ENCODE measurements around the gene RGS6.

Gene RGS6

DNA sequence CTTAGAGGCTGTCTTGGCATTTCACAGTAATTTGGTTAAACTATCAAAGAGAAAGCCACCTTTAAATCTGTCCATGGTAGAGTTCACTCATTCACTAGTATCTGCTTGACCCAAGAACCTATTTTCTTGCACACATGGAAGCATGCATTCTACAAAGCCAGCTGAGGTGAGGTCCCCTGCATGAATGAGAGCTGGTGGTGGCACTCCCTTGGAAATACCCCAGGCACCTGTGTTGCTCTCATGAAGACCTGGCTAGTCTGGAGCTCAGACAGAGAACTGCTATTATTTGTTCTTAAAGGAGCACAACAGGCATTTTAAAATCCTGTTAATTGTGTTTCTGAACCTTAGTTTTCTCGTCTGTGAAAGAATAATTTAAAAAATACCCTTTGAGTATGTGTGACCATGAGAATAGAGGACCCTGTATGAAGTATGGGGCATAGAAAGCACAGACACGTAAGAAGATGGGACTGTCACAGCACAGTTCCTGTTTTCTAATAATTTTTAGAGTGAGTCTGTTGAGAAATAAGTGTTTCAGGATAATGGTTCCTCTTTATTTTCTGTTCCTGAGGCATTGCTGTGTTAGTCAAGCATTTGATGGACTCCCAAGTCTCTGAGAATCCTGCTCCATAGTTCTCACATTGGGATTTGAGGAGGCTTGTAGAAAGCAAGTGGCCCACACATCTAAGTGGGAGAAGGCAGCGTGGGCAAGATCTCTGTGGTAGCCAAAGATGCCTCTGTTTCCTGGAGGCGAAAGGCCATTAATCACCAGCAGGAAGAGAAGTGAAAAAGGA, 10.9 kb downstream of the RGS6 start:
- H3K4me3 ChIP-seq (ENCODE audit: low read depth, low read length) = no peak overlapping the region

DNA sequence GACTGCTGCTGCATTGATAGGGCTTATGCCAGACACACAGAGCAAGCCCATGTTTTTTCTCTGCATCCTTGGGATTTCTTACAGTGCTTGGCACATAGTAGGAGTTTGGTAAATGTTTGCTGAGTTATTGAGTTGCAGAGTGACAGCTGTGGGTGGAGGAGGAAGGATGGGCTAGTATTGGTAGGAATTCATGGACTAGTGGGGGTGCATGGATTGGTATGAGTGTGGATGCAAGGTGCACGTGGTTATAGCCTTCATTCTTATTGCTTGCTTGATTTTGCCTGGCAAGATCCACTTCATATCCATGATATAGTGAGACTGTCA, 11.4 kb downstream of the RGS6 start:
- H3K4me3 ChIP-seq (ENCODE audit: low read depth, low read length) = no peak overlapping the region

DNA sequence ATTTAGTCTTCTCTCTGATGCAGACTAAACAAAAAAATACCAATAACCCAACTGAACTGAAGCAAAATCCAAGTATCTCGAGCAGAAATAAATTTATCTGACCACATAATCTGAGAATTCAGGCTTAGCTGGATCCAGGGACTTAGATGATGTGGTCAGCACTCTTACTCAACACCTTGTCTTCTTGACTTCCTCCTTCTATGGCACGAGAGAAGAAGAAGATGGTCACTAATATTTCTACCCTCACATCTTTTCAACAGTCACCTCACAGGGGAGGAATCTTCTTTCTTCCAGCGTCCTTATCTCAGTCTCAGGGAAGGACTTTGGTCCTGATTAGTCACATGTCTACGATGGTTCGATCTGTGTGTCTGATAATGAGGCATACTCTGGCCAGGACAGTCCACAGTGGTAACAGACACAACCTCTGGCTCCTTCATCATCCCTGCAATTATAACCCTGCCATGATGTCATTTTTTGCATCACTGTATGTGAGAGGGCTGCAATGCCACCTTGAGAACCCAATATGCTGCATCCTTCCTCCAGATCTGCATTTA, 15.8 kb downstream of the RGS6 start:
- H3K4me3 ChIP-seq (ENCODE audit: low read depth, low read length) = no peak overlapping the region

DNA sequence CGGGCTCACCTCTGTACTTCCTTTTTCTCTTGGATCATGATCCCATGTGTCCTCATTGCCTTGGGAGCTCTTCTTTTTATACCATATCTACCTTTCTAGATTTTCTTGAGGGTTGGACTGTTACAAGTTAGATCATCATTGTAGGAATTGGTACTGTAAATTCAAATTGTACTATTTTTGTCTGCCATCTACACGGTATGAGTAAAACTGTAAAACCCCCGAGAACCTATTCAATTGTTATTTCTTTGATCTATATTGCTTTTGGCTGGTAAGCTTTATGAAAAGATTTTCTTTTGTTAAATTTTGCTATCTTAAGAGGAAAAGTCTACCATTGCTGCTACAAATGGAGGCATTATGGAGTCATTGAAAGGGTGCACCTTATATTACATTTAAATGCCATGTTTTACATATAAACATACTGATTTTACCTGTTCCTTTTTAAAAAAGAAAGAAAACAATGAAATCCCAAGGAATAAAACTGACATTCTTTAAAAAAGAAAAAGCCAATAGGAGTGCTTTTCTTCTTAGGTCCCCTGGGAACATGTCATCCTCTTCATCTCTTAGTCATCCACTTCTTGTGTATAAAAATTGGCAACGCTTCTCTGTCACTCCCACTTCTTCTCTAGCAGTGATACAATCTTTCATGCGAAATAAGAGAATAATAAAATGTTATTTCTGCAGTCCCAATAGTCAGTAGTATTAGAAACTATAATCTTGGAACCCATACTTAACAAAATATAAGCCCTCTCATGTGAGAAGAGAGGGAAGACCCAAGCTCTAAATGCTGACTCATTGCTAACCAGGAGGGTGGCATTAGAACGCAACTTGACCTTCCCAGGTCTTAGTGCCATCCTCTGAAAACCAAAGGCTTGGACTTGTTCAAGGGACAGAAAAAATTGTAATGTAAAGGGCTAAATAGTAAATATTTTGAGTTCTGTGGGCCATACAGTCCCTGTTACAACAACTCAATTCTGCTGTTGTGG, 20.4 kb downstream of the RGS6 start:
- H3K4me3 ChIP-seq (ENCODE audit: low read depth, low read length) = no peak overlapping the region

DNA sequence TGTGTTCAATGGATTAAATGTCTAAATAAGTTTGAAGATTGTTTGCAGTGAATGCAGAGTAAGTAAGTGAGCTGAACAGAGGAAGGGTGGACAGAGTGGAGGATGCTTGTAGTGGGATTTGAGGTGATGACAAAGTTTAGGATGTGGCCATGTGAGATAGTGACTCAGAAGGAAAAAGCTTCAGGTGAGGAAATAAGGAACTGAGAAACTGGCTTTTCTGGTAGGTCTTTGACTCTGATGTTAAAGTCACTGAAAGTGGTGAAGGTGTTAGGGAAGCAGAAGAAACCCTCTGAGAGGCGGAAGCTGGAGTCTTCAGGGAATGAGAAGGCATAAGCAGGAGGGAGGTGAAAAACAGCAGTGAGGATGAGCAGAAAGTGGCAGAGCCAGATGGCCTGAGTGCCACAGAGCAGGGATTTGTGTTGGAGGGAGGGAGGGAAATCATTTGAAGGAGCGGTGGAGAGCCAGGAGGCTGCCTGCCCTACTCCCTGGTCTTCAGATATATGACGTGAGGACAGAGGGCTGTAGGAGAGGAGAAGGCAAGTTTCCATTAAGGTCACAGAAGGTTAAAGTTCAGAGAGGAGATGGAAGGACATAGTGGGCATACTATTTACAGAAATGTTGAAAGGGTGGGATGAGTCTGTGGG, 24.8 kb downstream of the RGS6 start:
- no peak overlapping the region for H3K4me3 ChIP-seq (ENCODE audit: low read depth, low read length)

DNA sequence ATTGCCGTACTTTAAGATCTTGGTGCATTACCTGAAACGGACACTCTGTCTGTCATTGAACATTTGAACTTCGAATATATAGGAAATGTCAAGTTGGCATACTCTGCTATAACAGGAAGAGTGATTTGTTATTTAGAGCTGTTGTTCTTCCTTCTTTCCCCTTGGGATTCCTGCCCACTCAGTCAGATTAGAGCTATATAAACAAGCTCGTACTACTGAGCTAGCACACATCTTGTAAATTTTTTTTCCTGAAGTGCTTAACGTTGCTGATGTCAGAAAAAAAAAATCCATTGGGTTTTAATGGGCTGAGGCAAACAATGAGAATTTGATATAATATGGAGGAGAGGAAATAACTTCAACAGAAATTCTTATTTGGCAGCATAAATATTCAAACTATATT, 26.8 kb downstream of the RGS6 start:
- no peak overlapping the region for H3K4me3 ChIP-seq (ENCODE audit: low read depth, low read length)

DNA sequence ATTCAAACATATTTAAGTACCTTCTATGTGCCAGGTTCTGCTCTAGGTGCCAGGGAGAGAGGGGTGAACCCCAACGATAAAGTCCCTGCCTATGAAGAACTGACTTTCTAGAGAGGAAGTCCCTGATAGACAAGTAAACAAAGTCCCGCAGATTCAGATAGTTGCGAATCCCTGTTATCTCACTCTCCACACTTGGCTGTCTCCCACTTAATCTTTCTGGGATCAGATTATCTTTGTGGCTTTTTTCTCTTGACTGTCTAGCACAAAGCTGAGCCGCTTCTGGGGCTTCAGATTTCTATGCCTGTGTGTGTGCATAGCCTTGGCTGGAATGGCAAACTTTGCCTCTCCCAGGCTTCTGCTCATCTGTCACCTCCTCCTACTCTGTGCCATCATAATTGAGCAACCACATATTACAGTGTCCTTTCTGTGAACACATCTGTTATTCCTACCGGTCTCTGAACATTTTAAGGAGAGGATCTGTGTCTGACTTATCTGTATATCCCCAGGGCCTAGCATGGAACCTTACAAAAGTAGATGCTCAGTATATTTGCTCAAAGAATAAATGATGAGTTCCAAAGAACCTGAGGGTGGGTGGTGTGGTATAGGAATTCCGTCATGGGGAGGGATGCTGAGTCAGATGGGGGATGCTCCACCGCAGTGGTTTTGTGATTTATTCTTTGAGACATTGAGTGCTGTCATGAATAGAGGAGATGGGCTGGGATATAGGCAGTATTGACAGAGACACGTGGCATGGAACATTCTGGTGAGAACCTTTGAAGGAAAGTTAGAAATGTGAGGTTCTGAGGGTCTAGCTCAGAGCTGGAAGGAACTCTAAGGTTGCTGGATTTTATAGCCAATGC, 28.5 kb downstream of the RGS6 start:
- no peak overlapping the region for H3K4me3 ChIP-seq (ENCODE audit: low read depth, low read length)

DNA sequence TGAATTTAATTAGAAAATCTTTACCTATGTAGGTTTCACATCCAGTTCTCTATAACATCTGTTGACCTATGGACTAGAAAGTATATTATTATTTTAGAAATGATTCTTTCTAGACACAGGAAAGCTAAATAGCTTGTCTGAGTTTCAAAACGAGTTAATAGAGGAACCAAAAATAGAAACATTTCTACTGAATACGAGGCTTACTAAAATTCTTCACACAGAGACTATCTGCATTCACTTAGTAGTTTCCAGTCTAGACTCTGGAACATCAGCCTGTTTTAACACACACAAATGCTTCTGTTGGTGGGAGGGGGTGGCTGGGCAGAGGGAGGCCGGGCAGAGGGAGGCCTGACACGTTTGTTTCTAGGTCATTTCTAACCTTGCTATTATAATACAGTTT, 29.7 kb downstream of the RGS6 start:
- no peak overlapping the region for H3K4me3 ChIP-seq (ENCODE audit: low read depth, low read length)

DNA sequence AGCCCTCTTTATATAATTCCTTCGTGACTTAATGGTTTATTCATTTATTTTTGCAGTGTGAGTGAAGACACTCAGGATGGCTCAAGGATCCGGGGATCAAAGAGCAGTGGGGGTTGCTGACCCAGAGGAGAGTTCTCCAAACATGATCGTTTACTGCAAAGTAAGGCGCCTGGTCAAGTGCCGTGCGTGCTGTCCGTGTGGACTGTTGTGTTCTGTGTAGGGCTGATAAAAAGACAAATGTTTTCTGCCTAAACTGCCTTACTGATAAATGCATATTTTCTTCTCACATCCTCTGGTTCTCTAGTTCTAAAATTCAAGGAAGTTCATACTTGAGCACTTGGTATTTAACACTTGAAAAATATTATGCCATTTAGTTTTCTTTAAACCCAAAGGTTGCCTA, 32.5 kb downstream of the RGS6 start:
- no peak overlapping the region for H3K4me3 ChIP-seq (ENCODE audit: low read depth, low read length)

DNA sequence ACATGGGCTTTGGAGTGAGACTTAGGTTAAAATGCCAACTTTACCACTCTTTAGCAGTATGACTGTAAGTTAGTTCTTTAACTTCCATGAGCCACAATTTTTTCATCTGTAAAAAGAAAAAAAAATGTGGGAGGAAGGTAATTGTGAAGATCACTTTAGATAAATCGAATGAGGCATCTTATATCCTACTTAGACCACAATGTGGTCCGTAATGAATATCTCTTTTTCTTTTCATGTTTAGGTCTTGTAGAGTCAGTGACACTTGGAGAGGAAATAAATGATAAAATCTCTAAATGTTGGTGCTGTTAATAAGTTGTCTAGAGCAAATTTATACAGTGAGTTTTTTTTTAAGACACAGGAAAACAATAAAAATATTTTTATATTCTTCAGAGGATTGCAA, 34.3 kb downstream of the RGS6 start:
- no peak overlapping the region for H3K4me3 ChIP-seq (ENCODE audit: low read depth, low read length)

DNA sequence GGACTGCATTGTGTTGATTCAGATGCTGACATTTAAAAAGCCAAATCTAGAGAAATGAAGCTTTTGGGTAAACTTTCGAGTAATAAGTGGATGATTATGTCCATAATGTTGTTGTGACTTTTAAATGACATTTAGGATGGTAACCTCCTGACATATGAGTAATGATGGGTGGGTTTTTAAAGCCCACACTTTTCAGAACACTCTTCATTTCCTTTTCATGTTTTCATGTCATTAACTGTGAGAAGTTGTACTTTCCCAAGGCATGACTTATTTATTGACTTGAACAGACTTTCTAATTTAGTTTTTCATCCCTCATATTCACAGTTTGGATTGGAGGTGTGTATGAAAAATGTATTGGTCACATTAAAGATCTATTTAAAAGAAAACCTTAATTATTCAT, 35.5 kb downstream of the RGS6 start:
- H3K4me3 ChIP-seq (ENCODE audit: low read depth, low read length) = no peak overlapping the region

DNA sequence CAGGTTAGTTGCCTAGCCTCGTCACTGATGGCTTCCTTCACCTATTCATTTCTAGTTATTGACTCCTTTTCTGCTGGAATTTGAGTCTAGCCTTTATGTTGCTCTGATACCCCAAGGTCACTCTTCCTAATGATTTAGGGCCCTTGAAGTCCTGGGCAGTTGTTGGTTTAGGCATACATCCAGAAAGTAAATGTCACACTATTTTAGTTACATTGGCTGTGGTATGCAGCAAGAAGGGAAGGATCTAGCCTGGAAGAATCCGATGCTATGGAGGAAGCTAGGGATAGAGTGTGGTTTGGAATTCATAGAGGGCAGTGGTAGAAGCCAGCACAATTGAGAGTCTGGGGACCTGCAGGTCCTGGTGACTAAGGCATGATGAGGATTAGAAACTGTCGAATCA, 38.0 kb downstream of the RGS6 start:
- H3K4me3 ChIP-seq (ENCODE audit: low read depth, low read length) = no peak overlapping the region

DNA sequence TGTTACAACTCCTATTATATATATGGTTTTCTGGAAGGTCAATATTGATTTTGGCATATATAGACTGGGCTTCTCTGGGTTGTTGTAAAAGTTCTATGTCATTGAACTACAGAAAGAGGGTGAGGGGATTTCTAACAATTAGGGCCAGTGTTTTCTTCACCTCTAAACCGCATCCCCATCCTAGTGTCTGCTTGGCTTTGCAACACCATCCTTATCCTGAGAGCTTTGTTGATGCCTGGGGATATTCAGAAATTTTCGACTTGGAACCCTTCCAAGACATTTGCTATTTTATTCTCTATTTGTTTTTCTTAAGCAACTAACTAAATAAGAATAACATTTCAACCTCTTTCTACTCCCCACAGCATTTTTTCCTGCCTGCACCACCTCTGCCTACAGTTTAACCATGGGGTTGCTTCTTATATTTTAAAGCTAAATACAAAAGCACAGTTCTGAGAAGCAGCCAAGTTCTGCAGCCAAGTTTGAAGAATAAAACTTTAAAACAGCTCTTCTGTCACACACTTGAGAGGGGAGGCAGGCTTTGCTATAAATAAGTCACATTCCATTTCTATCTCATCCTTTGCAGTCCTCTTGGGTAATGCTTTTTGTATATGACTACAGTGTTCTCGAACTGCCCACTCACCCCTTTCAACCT, 53.4 kb downstream of the RGS6 start:
- H3K4me3 ChIP-seq (ENCODE audit: low read depth, low read length) = no peak overlapping the region

DNA sequence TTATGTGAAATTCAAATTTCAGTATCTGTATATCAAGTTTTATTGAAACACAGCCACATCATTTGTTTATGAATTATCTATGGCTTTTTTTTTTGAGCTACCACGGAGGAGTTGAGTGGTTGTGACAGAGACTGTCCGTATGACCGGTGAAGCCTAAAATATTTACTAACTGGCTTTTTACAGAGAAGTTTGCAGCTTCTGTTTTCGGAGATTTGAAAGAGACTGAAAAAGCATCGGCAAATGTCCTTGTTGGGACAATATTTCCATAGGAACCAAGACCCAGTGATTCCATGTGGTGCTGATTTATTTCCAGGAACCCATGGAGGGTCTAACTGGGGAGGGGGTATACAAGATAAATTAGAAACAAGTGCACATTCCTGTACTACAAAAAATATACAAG, 56.2 kb downstream of the RGS6 start:
- H3K4me3 ChIP-seq (ENCODE audit: low read depth, low read length) = no peak overlapping the region

DNA sequence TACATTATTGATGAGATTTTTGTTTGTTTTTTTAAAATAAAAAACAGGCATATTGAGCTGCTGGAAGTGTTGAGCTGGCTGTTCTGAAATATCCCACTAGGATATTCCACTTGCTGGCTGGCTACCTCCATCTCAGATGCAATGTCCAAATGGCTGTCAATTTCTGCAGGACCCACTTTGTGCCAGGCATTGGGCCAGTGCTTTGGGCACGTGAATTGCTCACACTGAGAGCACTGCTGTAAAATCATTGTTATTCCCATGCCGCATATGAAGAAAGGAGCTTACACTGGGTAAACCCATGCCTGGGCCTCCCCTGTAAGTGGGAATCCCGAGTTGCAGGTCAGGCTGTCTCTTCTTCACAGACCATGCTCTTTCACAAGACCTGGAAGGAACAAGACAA, 56.7 kb downstream of the RGS6 start:
- no peak overlapping the region for H3K4me3 ChIP-seq (ENCODE audit: low read depth, low read length)

DNA sequence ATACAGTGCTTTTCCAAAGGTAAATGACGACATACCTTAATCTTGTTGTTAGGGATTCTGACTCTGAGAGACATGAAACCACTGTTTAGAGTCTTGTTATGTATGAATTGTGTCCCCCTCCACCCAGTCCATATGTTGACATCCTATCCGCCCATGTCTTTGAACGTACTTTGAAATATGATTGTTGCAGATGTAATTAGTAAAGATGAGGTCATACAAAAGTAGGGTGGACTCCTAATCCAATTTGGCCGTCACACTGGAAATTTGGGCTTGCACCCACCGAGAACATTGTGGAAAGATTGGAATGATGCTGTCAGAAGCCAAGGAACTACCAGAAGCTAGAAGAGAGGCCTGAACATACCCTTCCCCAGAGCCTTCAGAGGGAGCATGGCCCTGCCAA, 62.2 kb downstream of the RGS6 start:
- no peak overlapping the region for H3K4me3 ChIP-seq (ENCODE audit: low read depth, low read length)

DNA sequence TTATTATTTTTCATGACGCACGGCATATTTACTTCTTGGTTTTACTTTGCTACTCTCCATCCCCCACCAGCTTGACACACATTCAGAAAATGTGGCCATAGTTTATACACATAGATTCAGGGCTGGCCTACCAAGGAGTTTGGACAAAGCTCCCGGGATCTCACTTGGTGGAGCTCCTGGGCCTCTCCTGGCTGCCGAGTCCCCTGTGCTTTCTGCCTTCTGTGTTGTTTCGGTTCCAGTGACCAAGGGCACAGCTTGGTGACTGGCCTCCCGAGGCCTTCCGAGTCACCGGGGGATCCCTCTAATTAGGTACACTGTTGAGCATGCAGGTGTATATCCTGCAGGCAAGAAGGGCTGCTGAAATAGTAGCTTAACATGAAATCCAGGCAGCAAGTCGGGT, 63.5 kb downstream of the RGS6 start:
- no peak overlapping the region for H3K4me3 ChIP-seq (ENCODE audit: low read depth, low read length)

DNA sequence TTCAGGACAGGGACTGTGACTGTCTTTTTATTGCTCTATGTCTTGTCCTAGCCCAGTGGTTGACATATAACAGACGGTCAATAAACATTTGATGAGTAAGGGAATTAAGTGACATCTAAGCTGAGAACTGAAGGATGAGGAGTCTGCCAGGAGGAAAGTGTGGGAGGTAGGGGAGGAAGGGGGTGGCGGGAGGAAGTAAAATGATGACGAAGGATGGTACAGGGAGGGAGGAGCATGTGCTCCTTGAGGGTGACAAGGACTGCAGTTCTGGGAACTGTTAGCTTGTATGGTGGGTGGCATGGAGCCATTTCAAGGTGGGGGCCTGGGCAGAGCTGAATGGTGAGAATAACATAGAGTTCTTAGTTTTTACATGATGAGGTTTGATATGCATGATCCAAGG, 64.4 kb downstream of the RGS6 start:
- H3K4me3 ChIP-seq (ENCODE audit: low read depth, low read length) = no peak overlapping the region

DNA sequence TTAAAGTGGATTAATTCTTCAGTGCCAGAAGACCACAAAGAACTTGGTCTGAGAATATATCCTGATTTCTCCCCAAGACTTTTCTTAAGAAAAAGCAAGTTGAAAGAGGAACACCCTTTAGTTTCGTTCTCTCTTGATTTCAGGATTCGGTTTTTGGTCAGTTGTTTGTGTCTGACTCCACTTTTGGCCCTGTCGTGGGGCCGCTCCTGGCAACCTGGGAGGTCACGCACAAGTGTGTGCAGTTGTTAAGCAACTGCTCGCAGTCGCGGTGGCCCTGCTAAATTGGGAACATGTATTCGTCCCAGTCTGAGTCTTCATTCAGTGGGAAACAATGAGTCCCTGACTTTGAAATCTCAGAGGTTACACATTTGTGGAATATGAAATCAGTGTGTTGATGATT, 68.7 kb downstream of the RGS6 start:
- H3K4me3 ChIP-seq (ENCODE audit: low read depth, low read length) = no peak overlapping the region

DNA sequence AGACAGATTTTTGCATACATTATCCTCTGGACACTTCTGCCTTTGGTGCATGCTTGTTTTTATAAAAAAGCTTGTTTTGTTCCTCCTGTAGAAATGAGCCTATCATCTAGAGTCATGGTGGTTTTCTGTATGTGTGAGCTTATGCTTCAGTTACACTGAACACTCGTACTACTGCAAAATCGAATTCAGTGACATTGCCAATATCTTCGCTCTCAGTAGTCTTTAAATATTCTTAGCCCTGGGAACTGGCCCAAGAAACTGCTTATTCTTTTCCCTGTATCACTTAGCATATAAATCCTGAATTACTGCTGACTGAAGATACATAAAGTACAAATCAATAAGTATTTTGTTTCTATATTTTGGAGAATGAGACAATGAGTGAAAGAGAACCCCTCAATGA, 70.5 kb downstream of the RGS6 start:
- H3K4me3 ChIP-seq (ENCODE audit: low read depth, low read length) = no peak overlapping the region
